Transverse colon (tissue), 4 donors: ENCODE data around the gene NRSN2.
"Not testable (repeated sequence)": the region's sequence is repeated elsewhere in the genome, so short reads cannot be mapped to it uniquely, and the experiment has no call there.

Experiments used
- POLR2AphosphoS5 ChIP-seq, 3 donors: sonication (generic); formaldehyde crosslinking; IDR thresholded peaks; one replicate each; pipeline ENCODE4 v1.6.1; 2016; ENCODE audit warnings: antibody characterized with exemption in 3 of 3
- TF ChIP-seq, protein P1 (sequence below), 5 experiments: fragments of 200-600 bp in 3 of 5; fragments of 450-650 bp in 2 of 5; sonication (generic) in 3 of 5; IDR thresholded peaks; 1 replicate in 2 of 5; 2 replicates in 3 of 5; pipeline ENCODE4 v1.5.1; 2016 to 2017; ENCODE audit warnings: antibody characterized with exemption in 5 of 5, inconsistent platforms in 3 of 5, mild to moderate bottlenecking in 2 of 5, moderate library complexity in 1 of 5

DNA sequence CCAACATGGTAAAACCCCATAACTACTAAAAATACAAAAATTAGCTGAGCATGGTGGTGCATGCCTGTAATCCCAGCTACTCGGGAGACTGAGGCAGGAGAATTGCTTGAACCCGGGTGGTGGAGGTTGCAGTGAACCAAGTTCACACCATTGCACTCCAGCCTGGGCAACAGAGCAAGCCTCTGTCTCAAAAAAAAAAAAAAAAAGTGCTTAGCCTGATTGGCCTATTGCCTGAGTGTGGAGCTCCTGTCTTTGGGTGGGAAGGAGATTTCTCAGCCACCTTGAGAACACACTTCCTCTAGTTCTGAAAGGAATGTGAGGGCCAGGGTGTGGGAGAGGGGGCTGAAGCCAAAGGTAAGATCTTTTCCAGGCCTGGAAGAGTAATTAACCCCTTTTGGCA is 9.2 kb downstream of the NRSN2 start:
- TF ChIP-seq, protein P1, sequence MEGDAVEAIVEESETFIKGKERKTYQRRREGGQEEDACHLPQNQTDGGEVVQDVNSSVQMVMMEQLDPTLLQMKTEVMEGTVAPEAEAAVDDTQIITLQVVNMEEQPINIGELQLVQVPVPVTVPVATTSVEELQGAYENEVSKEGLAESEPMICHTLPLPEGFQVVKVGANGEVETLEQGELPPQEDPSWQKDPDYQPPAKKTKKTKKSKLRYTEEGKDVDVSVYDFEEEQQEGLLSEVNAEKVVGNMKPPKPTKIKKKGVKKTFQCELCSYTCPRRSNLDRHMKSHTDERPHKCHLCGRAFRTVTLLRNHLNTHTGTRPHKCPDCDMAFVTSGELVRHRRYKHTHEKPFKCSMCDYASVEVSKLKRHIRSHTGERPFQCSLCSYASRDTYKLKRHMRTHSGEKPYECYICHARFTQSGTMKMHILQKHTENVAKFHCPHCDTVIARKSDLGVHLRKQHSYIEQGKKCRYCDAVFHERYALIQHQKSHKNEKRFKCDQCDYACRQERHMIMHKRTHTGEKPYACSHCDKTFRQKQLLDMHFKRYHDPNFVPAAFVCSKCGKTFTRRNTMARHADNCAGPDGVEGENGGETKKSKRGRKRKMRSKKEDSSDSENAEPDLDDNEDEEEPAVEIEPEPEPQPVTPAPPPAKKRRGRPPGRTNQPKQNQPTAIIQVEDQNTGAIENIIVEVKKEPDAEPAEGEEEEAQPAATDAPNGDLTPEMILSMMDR (IDR thresholded peaks at IDR 0.05), result not testable (repeated sequence)
- TF ChIP-seq POLR2AphosphoS5 (IDR thresholded peaks at IDR 0.05), result not testable (repeated sequence)
